ENCODE measurements around the gene COQ9. TPM values are rescaled to one million over a fixed set of nuclear protein-coding genes. Genes with fewer than 3 reads are reported as not detected.

The COQ9 gene
- total RNA-seq, 1 donor from 2014 or later = 64.5 TPM

GRCh38 chr16:57508035-57508425, 60.8 kb downstream of the COQ9 start:
- DNase-seq (ENCODE audit: low spot score) = no peak
- ATAC-seq = no peak

- ATAC-seq (no peak), DNase-seq (ENCODE audit: low spot score) (no peak)
These were observed 62.1 kb downstream of the COQ9 start for GRCh38 chr16:57509231-57509923.

GRCh38 chr16:57510016-57510871, 63.0 kb downstream of the COQ9 start:
- DNase-seq (ENCODE audit: low spot score) = no peak

More at GRCh38 chr16:57510016-57510871, 63.0 kb downstream of the COQ9 start:
- ATAC-seq = peak; percentile 53

Other genes with a start within 250 kb of the COQ9 start
- 17.1 TPM for gene ARL2BP, start 202.2 kb upstream of the COQ9 start, total RNA-seq
- gene PLLP, start 162.8 kb upstream of the COQ9 start, total RNA-seq = 7.5 TPM
- 0.40 TPM for gene CCL22, start 88.7 kb upstream of the COQ9 start, total RNA-seq
- gene CX3CL1, start 75.0 kb upstream of the COQ9 start, total RNA-seq = 13.8 TPM
- gene CCL17, start 42.7 kb upstream of the COQ9 start, total RNA-seq = not detected
- 21.3 TPM for gene CIAPIN1, start 94 bp upstream of the COQ9 start, total RNA-seq
- 34.1 TPM for gene POLR2C, start 15.2 kb downstream of the COQ9 start, total RNA-seq
- gene DOK4, start 39.0 kb downstream of the COQ9 start, total RNA-seq = 43.9 TPM
- gene CCDC102A, start 89.1 kb downstream of the COQ9 start, total RNA-seq = 0.83 TPM
- gene ADGRG5, start 95.2 kb downstream of the COQ9 start, total RNA-seq = 0.10 TPM
- gene ADGRG1, start 181.2 kb downstream of the COQ9 start, total RNA-seq = 5.1 TPM
- gene ADGRG3, start 220.8 kb downstream of the COQ9 start, total RNA-seq = 0.43 TPM
- gene DRC7, start 247.3 kb downstream of the COQ9 start, total RNA-seq = 0.50 TPM